ENCODE data around the gene COMT. TPM values are rescaled to one million over a fixed set of nuclear protein-coding genes. Genes with fewer than 3 reads are reported as not detected.
A peak's percentile ranks its signal among the peaks of the same experiment; 100 is the strongest.

Gene COMT
- total RNA-seq, 1 donor from 2014 or later = 75.3 TPM

DNA sequence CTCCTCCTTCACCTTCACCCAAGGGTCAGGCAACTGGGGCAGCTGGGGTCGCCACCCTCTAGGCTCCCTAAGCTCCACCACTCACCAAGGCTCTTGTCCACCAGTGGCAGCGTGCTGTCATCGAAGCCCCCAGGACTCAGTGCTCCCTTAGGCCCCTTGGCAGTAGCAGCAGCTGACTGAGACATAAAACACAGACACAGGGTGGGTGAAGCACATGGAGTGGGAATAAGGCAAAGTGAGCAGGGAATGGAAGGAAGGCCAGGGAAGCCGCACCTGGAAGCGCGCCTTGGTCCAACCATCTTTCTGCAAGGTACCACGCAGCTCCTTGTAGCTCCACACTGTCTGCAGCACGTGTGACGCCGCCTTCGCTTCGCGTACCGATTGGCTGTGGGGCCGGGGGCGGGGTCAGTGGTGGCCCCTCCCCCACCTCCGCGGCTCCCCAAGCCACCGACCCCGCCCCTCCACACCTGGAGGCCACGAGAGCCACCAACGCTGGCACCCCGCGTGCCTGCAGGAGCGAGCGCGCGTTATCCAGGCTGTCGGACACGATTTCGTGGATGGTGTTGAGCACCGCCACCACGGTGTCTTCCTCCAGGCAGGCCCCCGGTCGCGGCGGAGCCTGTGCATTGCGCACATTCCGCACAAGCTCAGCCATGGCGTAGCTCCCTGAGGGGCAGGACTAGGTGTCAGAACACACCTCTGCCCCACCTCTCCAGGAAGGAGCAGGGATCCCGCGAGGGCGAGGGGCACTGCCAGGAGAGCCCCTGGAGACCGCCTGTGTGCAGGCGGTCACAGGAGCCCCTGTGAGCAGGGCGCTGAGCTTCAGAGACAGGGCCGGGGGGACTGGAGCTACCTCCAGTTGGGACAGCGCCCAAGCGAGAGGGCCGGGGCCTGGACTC, 31.3 kb downstream of the COMT start:
- no peak for DNase-seq
- intact Hi-C loops (cut with DNase I) = loop anchor here (10.0 kb wide), 1 partner anchor 142 kb away; the partner anchor contains the start of genes RANBP1 and TRMT2A
- no peak for ATAC-seq (ENCODE audit: poor library complexity)

DNA sequence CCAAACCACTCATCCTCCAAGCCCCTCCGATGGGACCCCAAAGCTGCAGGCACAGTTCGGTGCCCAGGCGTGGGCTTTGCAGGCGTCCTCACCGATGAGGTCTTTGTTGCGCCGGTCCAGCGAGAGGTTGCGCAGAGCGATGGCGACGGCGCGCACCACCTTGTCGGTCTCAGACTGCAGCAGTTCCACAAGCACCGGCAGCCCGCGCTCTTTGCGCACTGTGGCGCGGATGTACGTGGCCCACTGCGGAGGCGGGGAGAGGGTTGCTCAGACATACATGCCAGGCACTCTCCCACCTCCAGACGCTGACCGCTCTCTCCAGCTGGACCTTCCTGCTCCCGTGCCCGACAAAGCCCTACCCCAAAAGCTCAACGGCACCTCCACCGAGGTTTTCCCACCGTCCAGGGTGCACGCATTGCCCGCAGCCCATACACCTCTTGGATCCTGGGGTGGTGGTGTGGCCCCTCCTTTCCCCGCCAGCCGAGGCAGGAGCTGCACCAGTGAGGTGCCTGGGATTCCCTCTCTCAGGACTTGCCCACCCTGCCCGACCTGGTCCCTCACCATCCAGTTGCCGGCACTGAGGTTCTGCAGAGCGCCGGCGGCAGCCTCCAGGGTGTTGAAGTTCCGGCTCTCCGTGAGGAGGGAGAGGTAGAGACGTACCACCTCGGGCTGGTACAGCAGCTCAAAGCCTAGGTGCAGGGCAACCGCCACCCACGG, 32.1 kb downstream of the COMT start:
- DNase-seq (no peak), ATAC-seq (ENCODE audit: poor library complexity) (no peak)

DNA sequence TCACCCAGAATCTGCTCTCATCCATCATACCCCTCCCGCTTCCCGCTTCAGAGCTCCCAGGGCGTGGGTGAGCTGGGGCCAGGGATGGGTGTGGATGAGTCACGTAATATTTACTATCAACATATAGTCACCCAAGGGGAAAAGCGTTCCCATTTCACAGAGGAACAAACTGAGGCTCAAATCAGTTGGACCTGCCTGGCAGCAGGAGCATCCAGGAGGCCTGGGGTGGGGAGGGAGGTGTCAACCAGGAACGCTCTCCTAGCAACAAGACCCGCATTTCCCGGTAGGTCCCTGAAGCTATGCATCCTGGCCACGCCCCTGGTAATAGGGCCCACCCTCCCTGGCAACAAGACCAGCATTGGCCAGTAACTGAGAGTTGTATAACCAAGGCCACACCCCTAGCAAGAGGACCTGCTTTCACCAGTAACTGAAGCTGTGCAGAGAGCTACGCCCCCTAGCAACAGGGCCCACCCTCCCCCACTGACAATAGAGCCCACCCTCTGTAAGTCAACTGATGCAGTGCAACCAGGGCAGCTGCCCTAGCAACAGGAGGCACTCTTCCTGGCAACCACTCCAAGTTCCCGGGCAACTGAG, 32.8 kb downstream of the COMT start:
- intact Hi-C loops (cut with DNase I) = loop anchor here (10.0 kb wide), 1 partner anchor 140 kb away; the partner anchor contains the start of genes RANBP1 and TRMT2A
- DNase-seq = no peak
- ATAC-seq (ENCODE audit: poor library complexity) = peak; percentile 2

More for the DNA sequence above, 32.1 kb downstream of the COMT start:
- intact Hi-C loops (cut with DNase I) = loop anchor here (10.0 kb wide), 1 partner anchor 141 kb away; the partner anchor contains the start of genes RANBP1 and TRMT2A

DNA sequence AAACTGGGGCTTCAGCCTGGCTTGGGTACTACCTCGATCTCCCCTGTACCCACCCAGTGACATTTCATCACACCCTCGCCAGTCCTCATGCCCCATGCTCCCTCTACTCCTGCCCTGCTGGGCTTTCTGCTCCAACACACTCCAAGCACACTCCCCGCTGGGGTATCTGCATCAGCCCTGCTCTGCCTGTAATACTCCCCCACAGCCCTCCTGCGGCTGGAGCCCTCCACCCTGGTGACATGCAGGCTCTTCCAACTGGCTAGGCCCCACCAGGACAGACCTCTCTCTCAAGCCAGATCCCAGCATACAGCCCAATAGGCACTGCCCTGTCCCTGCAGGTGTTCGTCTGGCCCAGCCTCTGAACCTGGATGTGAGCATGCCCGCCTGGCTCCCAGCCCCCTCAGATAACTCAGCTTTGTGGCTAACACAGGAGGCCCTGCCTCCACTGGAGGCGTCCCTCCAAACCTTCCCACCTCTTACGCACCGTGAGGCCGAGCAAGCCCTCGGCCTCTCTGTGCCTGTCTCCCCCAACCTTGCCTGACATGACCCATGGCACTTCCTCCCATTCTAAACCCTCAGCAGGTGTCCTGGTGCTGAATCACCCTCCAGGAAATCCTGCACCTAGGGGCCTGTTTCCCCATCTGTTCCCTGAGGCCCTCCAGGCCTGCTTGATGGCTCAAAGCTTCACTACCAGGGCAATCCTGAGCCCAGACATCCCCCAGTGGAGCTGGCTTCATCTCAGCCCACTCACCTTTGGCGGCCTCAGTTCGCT, 33.5 kb downstream of the COMT start:
- no peak for ATAC-seq (ENCODE audit: poor library complexity)
- intact Hi-C loops (cut with DNase I) = loop anchor here (10.0 kb wide), 1 partner anchor 140 kb away; the partner anchor contains the start of genes RANBP1 and TRMT2A
- DNase-seq = no peak

DNA sequence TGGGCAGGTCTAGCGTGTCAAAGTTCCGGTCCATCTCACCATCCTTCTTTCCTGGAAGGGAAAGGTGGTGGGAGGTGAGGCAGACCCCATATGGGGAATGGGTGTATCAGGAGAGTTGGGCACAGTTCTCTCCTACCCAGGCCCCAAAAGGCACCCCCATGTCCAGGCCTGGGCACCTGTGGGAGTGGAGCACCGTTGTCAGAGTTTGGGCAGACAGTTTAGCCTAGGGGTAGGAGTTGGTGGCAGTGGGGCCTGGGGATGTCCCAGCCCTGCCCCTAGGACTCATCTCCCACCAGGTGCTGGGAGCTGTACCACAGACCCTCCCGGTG, 34.1 kb downstream of the COMT start:
- ATAC-seq (ENCODE audit: poor library complexity) = no peak
- DNase-seq = no peak
- intact Hi-C loops (cut with DNase I) = loop anchor here (10.0 kb wide), 1 partner anchor 139 kb away; the partner anchor contains the start of genes RANBP1 and TRMT2A

DNA sequence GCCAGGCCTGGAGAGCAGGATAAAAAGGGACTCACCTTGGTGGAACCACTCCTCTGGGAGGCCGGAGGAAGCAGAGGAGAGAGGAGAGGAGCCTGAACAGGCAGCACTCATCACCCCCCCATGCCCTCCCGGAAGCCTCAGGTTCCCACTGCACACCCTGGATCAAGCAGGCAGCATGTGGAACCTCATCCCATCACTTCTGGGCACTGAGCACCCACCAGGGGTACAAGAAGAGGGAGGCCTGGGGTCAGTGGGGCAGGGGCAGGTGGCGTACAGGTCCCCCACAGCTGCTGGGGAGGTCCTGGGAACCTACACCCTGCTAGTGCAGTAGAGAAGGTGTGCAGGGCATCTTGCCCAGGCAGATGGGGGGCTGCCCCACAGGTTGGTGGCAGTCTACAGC, 35.1 kb downstream of the COMT start:
- no peak for ATAC-seq (ENCODE audit: poor library complexity)
- no peak for DNase-seq
- intact Hi-C loops (cut with DNase I) = loop anchor here (10.0 kb wide), 1 partner anchor 138 kb away; the partner anchor contains the start of genes RANBP1 and TRMT2A

DNA sequence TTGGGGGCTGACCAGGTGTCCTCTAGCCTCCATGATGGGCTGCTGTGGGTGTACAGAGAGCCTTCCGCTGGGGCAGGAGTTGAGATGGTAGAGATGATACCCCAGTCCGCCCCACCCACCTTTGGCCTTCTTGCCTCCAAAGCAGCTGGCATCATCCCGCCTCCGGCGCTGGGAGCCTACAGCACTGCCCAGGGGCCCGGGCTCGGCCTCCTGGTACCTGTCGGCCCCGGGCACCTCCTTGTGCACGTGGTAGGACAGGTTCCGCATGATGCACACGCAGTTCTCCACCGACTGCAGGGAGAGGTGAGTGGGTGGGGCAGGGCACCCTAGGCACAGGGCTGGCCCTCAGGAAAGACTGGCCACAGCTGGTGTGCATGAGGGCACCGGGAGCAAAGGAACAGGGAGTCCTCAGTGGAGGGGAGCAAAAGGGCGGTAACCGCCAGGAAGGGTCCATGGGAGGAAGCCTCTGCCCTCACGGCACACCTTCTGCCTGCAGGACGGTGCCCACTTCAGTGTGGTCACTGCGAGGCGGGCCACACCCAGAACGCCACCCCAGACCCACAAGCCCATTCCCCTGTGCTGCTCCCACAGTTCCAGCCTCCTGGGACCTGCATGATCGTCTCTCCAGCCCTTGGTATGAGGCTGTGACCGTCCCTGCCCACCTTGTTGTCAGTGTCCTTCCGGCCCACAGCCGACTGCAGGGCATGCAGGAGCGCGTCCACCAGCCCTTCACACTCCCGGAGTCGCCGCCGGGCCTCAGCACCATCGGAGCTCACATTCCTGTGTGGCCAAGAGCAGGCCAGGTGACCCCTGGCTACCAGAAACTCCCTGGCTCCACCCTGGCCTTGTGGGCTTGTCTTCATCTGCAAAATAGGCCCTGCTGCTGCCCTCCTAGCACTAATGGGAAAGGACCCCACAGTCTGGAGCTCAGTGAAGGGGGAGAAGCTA, 36.0 kb downstream of the COMT start:
- ATAC-seq (ENCODE audit: poor library complexity) = no peak
- intact Hi-C loops (cut with DNase I) = loop anchor here (10.0 kb wide), 1 partner anchor 137 kb away; the partner anchor contains the start of genes RANBP1 and TRMT2A
- DNase-seq = no peak

DNA sequence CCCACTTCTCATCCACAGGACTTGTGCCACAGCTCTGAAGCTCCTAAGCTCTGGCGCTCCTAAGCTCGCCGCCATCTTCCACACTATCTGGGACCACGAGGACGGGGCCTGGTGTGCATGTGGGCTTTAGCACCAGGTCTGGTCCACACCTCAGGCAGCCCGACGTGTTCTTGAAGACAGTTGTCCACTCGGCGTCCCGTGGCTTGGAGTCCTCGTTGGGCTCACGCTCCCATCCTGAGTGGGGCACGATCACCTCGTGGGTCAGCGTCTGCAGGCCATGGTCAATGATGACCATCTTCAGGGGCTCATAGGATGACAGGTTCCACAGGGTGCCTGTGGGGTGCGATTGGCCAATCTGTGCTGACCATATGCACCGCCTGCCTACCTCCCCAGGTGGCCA, 37.2 kb downstream of the COMT start:
- intact Hi-C loops (cut with DNase I) = loop anchor here (10.0 kb wide), 1 partner anchor 136 kb away; the partner anchor contains the start of genes RANBP1 and TRMT2A
- ATAC-seq (ENCODE audit: poor library complexity) = no peak
- no peak for DNase-seq

DNA sequence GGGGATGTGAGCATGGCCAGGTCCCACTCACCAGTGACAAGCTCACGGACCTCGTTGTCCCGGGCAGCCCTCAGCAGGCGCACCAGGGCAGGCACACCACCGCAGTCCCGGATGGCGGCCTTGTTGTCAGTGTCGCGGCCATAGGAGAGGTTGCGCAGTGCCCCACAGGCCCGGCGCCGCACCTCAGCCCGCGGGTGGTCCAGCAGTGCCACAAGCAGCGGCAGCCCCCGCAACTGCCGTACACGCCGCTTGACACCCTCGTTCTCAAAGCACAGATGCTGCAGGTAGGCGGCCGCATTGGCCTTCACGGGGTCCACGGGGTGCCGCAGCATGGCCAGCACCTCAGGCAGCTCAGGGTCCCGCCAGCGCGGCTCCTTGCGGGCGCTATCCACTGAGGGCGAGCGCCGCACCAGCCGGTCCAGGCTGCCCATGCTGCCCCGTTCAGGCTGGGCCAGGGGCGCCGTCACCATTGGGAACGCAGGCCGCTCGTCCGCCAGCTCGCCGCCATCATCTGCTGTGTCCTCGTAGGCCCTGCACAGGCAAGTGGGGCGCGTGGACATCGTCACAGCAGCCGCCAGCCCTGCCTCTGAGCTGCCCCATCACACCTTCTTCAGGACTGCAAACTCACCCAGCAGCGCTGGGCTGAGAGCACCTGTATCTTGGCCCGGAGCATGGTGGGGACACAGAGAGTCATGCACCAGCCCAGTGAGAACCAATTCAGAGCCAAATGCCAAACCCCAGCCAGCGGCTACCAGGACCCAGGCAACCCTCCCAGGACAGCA, 38.3 kb downstream of the COMT start:
- ATAC-seq (ENCODE audit: poor library complexity) = no peak
- DNase-seq = no peak
- intact Hi-C loops (cut with DNase I) = loop anchor here (10.0 kb wide), 1 partner anchor 135 kb away; the partner anchor contains the start of genes RANBP1 and TRMT2A

DNA sequence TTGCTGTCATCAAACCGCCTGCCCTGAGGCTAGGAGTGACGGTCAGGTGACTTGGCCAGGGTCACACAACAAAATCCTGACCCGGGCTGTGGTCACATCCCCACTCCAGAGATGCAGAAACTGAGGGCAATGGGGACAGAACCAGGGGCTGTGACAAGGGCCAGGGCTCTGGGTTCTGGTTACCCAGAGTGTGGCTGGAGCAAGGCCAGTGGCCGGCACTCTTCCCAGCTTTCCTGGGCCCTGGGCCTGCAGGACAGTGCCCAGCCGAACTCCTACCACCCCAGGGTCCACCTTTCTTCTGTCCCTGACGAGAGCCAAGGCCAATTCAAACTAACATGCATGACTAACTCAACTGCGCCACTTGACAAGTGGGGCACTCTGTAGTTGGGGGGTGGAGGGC, 39.2 kb downstream of the COMT start:
- DNase-seq (peak; percentile 28), ATAC-seq (ENCODE audit: poor library complexity) (no peak)
- intact Hi-C loops (cut with DNase I) = no loop called here

DNA sequence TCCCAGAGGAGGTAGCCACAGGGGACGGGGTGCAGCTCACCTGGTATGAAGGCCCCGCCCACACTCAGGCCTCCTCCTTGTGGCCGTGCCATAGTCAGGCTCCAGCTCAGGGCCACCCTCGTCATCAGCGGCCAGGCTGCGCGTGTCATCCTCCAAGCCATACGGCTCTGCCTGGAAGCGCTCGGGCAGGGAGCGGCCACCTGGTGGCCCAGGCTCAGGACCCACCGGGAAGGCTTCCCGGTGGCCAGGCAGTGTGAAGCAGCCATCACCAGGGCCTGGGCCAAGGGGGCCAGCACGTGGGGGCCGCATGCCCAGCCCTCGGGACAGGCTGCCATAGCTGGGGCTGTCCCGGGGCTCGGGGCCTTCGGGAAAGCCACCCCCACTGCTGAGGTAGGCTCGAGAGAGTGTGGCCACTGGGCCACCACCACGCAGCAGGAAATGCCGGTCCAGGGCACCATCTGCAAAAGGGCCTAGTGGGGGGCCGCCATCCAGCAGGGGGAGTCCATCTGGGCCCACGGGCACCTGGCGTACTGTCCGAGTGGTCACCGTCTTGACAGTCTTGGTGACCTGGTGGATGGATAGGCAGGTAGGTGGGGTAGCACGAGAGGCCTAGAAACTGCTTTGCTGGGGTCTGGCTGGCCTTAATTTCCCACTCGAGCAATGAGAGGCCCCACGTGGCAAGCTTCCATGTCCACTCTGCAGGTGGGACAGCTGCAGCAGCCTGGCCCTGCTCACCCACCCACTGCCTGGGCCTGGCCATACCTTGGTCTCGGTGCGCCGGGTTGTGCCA, 39.8 kb downstream of the COMT start:
- DNase-seq (peak; percentile 44), ATAC-seq (ENCODE audit: poor library complexity) (no peak)
- intact Hi-C loops (cut with DNase I) = no loop called here

DNA sequence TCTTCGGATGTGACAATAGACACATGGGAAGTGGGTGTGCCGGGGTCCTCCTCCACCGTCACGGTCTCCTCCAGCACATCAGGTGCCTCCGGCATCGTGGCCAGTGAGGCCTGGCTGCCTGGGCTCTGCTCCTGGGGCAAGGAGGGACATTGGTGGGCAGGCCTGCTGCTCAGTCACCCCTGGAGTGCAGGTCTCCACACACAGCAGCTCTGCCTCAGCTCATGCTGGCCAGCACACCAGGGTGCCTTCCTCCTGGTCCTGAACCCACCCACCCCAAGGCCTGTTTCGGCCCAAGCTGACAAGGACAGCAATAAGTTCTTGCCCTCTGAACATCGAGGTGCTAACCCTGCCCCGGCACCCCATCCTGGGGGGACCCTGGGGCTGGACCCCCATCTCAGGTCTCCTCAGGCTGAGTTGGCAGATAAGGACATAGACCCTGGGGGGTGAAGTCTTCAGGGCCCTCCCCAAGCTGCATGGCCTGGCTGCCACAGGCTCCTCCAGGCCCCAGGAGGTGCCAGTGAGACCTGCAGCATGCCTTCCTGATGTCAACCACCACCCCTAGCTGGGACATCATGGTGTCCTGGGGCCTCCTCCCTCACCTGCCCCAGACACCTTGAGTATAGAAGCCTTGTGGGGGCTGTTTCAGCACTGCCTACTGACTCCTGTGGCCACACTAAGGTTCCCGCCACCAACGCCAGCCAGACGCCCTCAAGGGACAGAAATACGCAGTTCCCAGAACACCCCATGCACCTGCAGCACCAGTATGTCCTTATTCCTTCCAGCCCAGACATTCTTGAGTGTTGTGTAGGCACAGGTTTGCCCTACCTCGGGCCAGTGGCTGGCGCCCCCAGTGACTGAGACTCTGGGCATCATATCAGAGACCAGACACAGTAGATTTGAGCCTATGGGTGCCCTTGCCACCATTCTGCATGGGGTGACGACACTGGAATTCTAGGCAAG, 40.7 kb downstream of the COMT start:
- intact Hi-C loops (cut with DNase I) = no loop called here
- no peak for ATAC-seq (ENCODE audit: poor library complexity)
- DNase-seq = peak; percentile 36

DNA sequence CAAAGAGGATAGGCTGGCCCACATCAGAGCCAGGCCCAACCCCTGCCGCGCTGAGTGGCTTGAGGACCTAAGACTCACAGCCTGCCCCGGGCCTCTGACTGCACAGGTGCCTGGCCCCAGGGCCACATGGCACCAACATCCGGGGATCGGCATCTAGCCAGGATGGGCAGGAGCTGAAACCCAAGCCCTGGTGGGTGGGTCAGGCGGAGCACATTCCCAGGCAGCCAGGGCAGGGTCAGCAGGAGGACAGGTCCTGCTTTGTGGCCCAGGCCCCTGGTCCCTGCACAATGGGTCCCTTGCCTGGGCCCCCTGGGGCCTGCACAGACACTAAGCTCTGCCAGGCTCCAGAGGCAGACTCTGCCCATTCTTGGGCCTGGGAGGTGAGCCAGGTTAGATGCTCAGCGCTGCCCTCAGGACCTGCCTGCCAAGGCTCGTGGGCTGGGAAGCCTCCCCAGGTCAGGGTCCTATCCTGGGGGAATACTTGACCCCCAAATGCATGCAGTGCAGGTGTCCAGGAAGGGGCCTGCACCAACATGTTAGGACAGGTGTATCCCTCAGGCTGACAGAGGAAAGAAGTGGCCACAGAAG, 41.5 kb downstream of the COMT start:
- peak; percentile 32 for ATAC-seq (ENCODE audit: poor library complexity)
- intact Hi-C loops (cut with DNase I) = no loop called here
- DNase-seq = peak; percentile 69

DNA sequence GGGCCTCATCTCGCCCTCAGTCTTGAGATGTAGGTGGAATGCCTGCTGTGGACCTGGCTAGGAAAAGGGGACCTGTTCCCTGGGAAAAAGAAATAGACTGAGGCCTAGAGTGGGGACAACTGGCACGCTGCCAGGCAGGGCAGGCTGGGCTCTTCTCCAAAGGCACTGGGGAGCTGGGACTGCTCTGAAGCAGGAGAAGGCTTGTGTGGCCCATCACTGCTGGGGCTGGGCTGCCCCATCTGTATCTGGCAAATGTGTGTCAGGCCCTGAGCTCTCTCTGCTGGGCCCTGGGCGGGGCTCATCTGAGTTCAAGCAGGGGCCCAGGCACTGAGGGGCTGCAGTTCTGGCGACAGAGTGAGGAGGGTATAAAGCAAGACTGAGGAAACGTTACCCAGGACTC, 42.2 kb downstream of the COMT start:
- intact Hi-C loops (cut with DNase I) = no loop called here
- peak; percentile 8 for ATAC-seq (ENCODE audit: poor library complexity)
- peak; percentile 51 for DNase-seq
